ENCODE measurements around the gene POU5F1.

The POU5F1 gene

DNA sequence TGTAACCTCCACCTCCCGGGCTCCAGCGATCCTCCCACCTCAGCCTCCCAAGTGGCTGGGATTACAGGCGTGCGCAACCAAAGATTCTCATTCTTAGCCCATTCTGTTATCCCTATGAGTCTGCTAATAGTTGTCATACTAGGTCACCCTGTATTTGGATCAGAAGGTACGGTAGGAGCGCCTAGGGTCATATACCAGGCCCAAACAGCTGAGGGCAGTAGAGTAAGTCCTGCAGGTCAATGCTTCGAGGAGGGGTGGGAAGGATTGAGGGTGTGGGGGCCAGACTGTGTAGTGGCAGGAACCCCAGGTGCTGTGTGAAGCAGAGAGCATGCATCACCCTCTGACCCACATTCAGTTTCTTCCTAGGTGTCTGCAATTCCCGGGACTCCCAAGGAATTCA lies 22.7 kb upstream of the POU5F1 start:
- TF ChIP-seq FOXP2 (optimal IDR thresholded peaks at IDR 0.05; ENCODE audit: borderline replicate concordance, extremely low read depth, extremely low read length, insufficient read depth): no peak
- TF ChIP-seq SIN3A (IDR thresholded peaks at IDR 0.05; ENCODE audit: borderline replicate concordance, insufficient read depth, low read length): no peak
- no peak for TF ChIP-seq POLR2AphosphoS5 (IDR thresholded peaks at IDR 0.05; ENCODE audit: low read depth, low read length)
- TF ChIP-seq, protein P1, sequence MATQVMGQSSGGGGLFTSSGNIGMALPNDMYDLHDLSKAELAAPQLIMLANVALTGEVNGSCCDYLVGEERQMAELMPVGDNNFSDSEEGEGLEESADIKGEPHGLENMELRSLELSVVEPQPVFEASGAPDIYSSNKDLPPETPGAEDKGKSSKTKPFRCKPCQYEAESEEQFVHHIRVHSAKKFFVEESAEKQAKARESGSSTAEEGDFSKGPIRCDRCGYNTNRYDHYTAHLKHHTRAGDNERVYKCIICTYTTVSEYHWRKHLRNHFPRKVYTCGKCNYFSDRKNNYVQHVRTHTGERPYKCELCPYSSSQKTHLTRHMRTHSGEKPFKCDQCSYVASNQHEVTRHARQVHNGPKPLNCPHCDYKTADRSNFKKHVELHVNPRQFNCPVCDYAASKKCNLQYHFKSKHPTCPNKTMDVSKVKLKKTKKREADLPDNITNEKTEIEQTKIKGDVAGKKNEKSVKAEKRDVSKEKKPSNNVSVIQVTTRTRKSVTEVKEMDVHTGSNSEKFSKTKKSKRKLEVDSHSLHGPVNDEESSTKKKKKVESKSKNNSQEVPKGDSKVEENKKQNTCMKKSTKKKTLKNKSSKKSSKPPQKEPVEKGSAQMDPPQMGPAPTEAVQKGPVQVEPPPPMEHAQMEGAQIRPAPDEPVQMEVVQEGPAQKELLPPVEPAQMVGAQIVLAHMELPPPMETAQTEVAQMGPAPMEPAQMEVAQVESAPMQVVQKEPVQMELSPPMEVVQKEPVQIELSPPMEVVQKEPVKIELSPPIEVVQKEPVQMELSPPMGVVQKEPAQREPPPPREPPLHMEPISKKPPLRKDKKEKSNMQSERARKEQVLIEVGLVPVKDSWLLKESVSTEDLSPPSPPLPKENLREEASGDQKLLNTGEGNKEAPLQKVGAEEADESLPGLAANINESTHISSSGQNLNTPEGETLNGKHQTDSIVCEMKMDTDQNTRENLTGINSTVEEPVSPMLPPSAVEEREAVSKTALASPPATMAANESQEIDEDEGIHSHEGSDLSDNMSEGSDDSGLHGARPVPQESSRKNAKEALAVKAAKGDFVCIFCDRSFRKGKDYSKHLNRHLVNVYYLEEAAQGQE (IDR thresholded peaks at IDR 0.05; ENCODE audit: insufficient read depth in 1 of 2, low read depth in 2 of 2, low read length in 2 of 2): no peak
- no peak for TF ChIP-seq TAF1 (IDR thresholded peaks at IDR 0.05; ENCODE audit: borderline replicate concordance, insufficient read depth, low read length)

DNA sequence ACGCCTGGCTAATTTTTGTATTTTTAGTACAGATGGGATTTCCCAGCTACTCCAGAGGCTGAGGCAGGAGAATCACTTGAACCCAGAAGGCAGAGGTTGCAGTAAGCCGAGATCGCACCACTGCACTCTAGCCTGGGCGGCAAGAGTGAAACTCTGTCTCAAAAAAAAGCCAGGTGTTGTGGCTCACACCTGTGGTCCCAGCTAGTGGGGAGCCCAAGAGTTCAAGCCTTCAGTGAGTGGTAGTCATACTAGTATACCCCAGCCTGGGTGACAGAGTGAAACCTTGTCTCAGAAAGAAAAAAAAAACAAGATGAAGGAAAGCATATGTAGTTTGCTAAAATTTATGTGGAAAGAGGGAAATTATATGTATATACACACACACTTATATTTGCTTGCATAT lies 20.0 kb upstream of the POU5F1 start:
- TF ChIP-seq, protein P1 (IDR thresholded peaks at IDR 0.05; ENCODE audit: insufficient read depth in 1 of 2, low read depth in 2 of 2, low read length in 2 of 2): no peak
- no peak for TF ChIP-seq FOXP2 (optimal IDR thresholded peaks at IDR 0.05; ENCODE audit: borderline replicate concordance, extremely low read depth, extremely low read length, insufficient read depth)
- TF ChIP-seq SIN3A (IDR thresholded peaks at IDR 0.05; ENCODE audit: borderline replicate concordance, insufficient read depth, low read length): no peak
- no peak for TF ChIP-seq POLR2AphosphoS5 (IDR thresholded peaks at IDR 0.05; ENCODE audit: low read depth, low read length)
- no peak for TF ChIP-seq TAF1 (IDR thresholded peaks at IDR 0.05; ENCODE audit: borderline replicate concordance, insufficient read depth, low read length)

DNA sequence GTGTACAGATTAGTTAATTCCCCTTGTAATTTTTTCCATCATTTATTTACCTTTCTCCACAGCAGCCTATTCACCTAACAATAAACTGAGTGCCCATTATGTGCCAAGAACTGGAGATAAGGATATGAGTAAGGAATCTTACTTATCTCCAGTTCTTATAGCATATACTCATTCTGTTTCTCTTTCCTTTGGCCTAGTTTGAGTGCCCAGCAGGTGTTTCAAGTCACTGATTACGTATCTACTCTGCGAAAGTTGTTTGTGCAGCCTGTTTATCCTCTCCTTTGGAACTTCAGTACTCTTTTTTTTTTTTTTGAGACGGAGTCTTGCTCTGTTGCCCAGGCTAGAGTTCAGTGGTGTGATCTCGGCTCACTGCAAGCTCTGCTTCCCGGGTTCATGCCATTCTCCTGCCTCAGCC lies 17.3 kb upstream of the POU5F1 start:
- TF ChIP-seq SIN3A (IDR thresholded peaks at IDR 0.05; ENCODE audit: borderline replicate concordance, insufficient read depth, low read length): no peak
- TF ChIP-seq TAF1 (IDR thresholded peaks at IDR 0.05; ENCODE audit: borderline replicate concordance, insufficient read depth, low read length): no peak
- TF ChIP-seq POLR2AphosphoS5 (IDR thresholded peaks at IDR 0.05; ENCODE audit: low read depth, low read length): no peak
- TF ChIP-seq, protein P1 (IDR thresholded peaks at IDR 0.05; ENCODE audit: insufficient read depth in 1 of 2, low read depth in 2 of 2, low read length in 2 of 2): no peak
- TF ChIP-seq FOXP2 (optimal IDR thresholded peaks at IDR 0.05; ENCODE audit: borderline replicate concordance, extremely low read depth, extremely low read length, insufficient read depth): no peak

DNA sequence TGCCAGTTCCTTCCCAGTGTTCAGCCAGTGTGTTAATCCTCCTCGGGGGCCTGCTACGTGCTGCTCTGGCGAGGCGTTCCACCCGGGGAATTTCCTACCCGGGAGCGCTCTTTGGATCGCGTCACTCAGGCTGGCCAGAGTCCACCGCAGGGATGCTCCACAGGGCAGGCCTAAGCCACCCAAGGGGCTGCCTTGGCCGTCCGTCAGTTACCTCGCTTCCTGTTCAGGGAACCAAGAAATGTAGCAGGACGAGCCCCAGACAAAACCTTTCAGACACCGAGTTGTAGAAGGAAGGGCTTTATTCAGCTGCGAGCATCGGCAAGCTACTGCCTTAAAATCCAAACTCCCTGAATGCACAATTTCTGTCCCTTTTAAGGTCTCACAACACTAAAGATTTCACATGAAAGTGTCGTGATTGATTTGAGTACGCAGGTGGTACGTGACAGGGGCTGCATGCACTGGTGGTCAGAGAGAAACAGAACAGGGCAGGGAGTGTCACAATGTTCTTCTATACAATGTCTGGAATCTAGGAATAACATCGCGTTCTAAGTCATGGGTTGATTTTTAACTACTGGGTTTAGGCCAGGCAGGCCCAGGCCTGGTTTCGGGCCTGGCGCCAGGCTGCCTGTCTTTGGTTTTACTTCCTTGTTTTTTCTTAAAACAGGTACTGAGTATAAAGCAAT lies 15.7 kb upstream of the POU5F1 start:
- TF ChIP-seq, protein P1 (IDR thresholded peaks at IDR 0.05; ENCODE audit: insufficient read depth in 1 of 2, low read depth in 2 of 2, low read length in 2 of 2): no peak
- TF ChIP-seq POLR2AphosphoS5 (IDR thresholded peaks at IDR 0.05; ENCODE audit: low read depth, low read length): no peak
- no peak for TF ChIP-seq TAF1 (IDR thresholded peaks at IDR 0.05; ENCODE audit: borderline replicate concordance, insufficient read depth, low read length)
- no peak for TF ChIP-seq FOXP2 (optimal IDR thresholded peaks at IDR 0.05; ENCODE audit: borderline replicate concordance, extremely low read depth, extremely low read length, insufficient read depth)
- no peak for TF ChIP-seq SIN3A (IDR thresholded peaks at IDR 0.05; ENCODE audit: borderline replicate concordance, insufficient read depth, low read length)
